Loucy (cell line): ENCODE measurements around the gene ATG2A.

Source experiments
- H2AFZ ChIP-seq: fragments of 200-600 bp; sonication (generic); 2 replicates; pipeline ENCODE4 v1.6.0; 2016; ENCODE audit warnings: antibody characterized with exemption, mild to moderate bottlenecking, low read length, moderate library complexity
- H3F3A ChIP-seq: fragments of 200-600 bp; 2 replicates; pipeline ENCODE4 v1.6.0; 2016; ENCODE audit warnings: antibody characterized with exemption, low read depth, mild to moderate bottlenecking
- H3K27me3 ChIP-seq: fragments of 200-600 bp; sonication (generic); 2 replicates; pipeline ENCODE4 v1.6.1; 2014; ENCODE audit warnings: low read length, mild to moderate bottlenecking; ENCODE audit not compliant: insufficient read depth, poor library complexity, severe bottlenecking
- H3K36me3 ChIP-seq: fragments of 200-600 bp; sonication (generic); 2 replicates; pipeline ENCODE4 v1.6.1; 2016; ENCODE audit warnings: low read length; ENCODE audit not compliant: insufficient read depth
- H3K4me1 ChIP-seq: fragments of 200-600 bp; sonication (generic); 2 replicates; pipeline ENCODE4 v1.5.1; 2014; ENCODE audit warnings: low read length, mild to moderate bottlenecking; ENCODE audit not compliant: insufficient read depth, poor library complexity, severe bottlenecking
- H3K4me2 ChIP-seq: fragments of 200-600 bp; sonication (generic); 2 replicates; pipeline ENCODE4 v1.6.0; 2014; ENCODE audit warnings: antibody characterized with exemption, low read length, low read depth, mild to moderate bottlenecking; ENCODE audit not compliant: poor library complexity, severe bottlenecking
- H3K4me3 ChIP-seq: fragments of 200-600 bp; sonication (generic); 2 replicates; pipeline ENCODE4 v1.5.1; 2014; ENCODE audit warnings: low read length, mild to moderate bottlenecking, mixed read lengths; ENCODE audit not compliant: poor library complexity, severe bottlenecking
- H3K79me2 ChIP-seq: fragments of 200-600 bp; sonication (generic); 2 replicates; pipeline ENCODE4 v1.6.1; 2014; ENCODE audit warnings: low read length; ENCODE audit not compliant: insufficient read depth
- H3K9ac ChIP-seq: fragments of 200-600 bp; sonication (generic); 2 replicates; pipeline ENCODE4 v1.6.0; 2014; ENCODE audit warnings: mild to moderate bottlenecking, low read depth, low read length, moderate library complexity; ENCODE audit not compliant: poor library complexity, severe bottlenecking
- H3K9me2 ChIP-seq: fragments of 200-600 bp; sonication (generic); replicated peaks from 2 replicates; pipeline ENCODE4 v1.6.1; 2016; ENCODE audit warnings: low read depth, low read length, mixed read lengths
- H3K9me3 ChIP-seq: fragments of 200-600 bp; sonication (generic); 2 replicates; pipeline ENCODE4 v1.6.1; 2014; ENCODE audit warnings: mild to moderate bottlenecking, antibody characterized with exemption, low read length, low read depth; ENCODE audit not compliant: insufficient read depth
- H4K20me1 ChIP-seq: fragments of 200-600 bp; sonication (generic); 2 replicates; pipeline ENCODE4 v1.6.0; 2014; ENCODE audit warnings: antibody characterized with exemption, low read length, mild to moderate bottlenecking; ENCODE audit not compliant: insufficient read depth, poor library complexity, severe bottlenecking
- EZH2phosphoT487 ChIP-seq: fragments of 200-600 bp; IDR thresholded peaks from 2 replicates; pipeline ENCODE4 v1.6.1; 2018; ENCODE audit warnings: antibody characterized with exemption, mild to moderate bottlenecking, moderate library complexity, borderline replicate concordance
- TF ChIP-seq, protein P1 (sequence below): fragments of 200-600 bp; sonication (generic); conservative IDR thresholded peaks from 2 replicates; pipeline ENCODE4 v1.5.1; 2014; ENCODE audit warnings: mild to moderate bottlenecking, antibody characterized with exemption, low read length

Gene ATG2A

GRCh38 chr11:64932324-64932723 lies 15.3 kb upstream of the ATG2A start:
- Histone ChIP-seq H3F3A (no peaks in the 10 kb centered on the region), H3K27me3 (no peaks in the 10 kb centered on the region), H3K9me3 (no peaks in the 10 kb centered on the region), H3K79me2 (no peaks in the 10 kb centered on the region), H3K4me2 (no peak overlapping the region), H3K4me1 (no peaks in the 10 kb centered on the region), H4K20me1 (no peaks in the 10 kb centered on the region), H3K9ac (no peak overlapping the region), H3K4me3 (no peak overlapping the region), H2AFZ (no peak overlapping the region), H3K9me2 (no peaks in the 10 kb centered on the region), H3K36me3 (no peaks in the 10 kb centered on the region)
- no peak for TF ChIP-seq EZH2phosphoT487

DNA sequence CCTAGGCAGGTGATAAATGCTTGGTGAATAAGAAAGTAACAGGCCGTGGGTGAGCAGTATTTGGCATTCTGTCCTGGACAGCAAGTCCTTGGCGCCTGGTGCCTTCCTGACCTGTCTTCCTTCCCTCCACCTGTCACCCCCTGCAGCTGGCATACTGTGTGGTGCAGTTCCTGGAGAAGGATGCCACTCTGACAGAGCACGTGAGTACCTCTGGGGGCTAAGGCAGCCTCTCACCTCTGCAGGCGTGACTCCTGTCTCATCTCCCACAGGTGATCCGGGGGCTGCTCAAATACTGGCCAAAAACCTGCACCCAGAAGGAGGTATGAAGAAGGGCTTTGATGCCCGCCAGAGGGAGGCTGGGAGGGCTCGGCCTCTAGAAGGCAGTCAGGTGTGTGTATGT lies 14.3 kb upstream of the ATG2A start:
- Histone ChIP-seq H3K27me3 (no peaks in the 10 kb centered on the region), H3K9ac (no peak overlapping the region), H3K4me1 (no peaks in the 10 kb centered on the region), H3K36me3 (no peaks in the 10 kb centered on the region), H3K79me2 (no peaks in the 10 kb centered on the region), H3K4me2 (no peak overlapping the region), H3K4me3 (no peak overlapping the region), H3K9me3 (no peaks in the 10 kb centered on the region), H3K9me2 (no peaks in the 10 kb centered on the region), H3F3A (no peaks in the 10 kb centered on the region), H4K20me1 (no peaks in the 10 kb centered on the region), H2AFZ (no peak overlapping the region)
- TF ChIP-seq, protein P1, sequence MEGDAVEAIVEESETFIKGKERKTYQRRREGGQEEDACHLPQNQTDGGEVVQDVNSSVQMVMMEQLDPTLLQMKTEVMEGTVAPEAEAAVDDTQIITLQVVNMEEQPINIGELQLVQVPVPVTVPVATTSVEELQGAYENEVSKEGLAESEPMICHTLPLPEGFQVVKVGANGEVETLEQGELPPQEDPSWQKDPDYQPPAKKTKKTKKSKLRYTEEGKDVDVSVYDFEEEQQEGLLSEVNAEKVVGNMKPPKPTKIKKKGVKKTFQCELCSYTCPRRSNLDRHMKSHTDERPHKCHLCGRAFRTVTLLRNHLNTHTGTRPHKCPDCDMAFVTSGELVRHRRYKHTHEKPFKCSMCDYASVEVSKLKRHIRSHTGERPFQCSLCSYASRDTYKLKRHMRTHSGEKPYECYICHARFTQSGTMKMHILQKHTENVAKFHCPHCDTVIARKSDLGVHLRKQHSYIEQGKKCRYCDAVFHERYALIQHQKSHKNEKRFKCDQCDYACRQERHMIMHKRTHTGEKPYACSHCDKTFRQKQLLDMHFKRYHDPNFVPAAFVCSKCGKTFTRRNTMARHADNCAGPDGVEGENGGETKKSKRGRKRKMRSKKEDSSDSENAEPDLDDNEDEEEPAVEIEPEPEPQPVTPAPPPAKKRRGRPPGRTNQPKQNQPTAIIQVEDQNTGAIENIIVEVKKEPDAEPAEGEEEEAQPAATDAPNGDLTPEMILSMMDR = no peak
- no peak for TF ChIP-seq EZH2phosphoT487

DNA sequence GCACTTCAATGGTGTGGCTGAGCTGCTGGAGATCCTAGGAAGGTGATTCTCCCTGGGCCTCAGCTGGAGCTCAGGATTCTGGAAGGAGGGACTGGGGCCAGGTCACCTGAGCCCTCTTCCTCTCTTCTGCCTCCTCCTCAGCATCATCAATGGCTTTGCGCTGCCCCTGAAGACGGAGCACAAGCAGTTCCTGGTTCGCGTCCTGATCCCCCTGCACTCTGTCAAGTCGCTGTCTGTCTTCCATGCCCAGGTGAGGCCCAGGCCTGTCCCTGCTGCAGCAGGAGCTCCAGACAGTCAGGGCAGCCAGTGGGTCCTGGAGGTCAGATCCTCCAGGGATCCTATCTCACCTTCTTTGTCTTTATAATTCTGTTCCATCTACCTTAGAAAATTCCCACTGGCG lies 13.3 kb upstream of the ATG2A start:
- Histone ChIP-seq H3K36me3 (no peaks in the 10 kb centered on the region), H3K27me3 (no peaks in the 10 kb centered on the region), H3K4me3 (no peak overlapping the region), H3K9ac (no peak overlapping the region), H3K9me2 (no peaks in the 10 kb centered on the region), H3K4me1 (peaks cover 3% of the 10 kb centered on the region), H4K20me1 (no peaks in the 10 kb centered on the region), H2AFZ (no peak overlapping the region), H3K4me2 (no peak overlapping the region), H3K79me2 (no peaks in the 10 kb centered on the region), H3K9me3 (no peaks in the 10 kb centered on the region), H3F3A (no peaks in the 10 kb centered on the region)
- no peak for TF ChIP-seq EZH2phosphoT487
- TF ChIP-seq, protein P1 = no peak

- peaks cover 10% of the 10 kb centered on the region for H3K4me1 ChIP-seq
- H3K36me3 ChIP-seq = no peaks in the 10 kb centered on the region
- no peak overlapping the region for H2AFZ ChIP-seq
These were observed 12.6 kb upstream of the ATG2A start for GRCh38 chr11:64929625-64930024.

More at GRCh38 chr11:64929625-64930024, 12.6 kb upstream of the ATG2A start:
- Histone ChIP-seq H3K9me3 (no peaks in the 10 kb centered on the region), H3K79me2 (no peaks in the 10 kb centered on the region), H3K9ac (no peak overlapping the region), H3K4me3 (no peak overlapping the region), H4K20me1 (no peaks in the 10 kb centered on the region), H3K27me3 (no peaks in the 10 kb centered on the region), H3K4me2 (no peak overlapping the region), H3K9me2 (no peaks in the 10 kb centered on the region), H3F3A (no peaks in the 10 kb centered on the region)
- TF ChIP-seq, protein P1 = no peak
- TF ChIP-seq EZH2phosphoT487 = no peak
